Stimulated activated CD8-positive, alpha-beta memory T cell treated with anti-CD3 and anti-CD28 coated beads, Interleukin-4, amount 100 ng/mL, for 4 hours (primary cell): ENCODE results near the gene SLC35E1.
"Not testable (repeated sequence)": the region's sequence is repeated elsewhere in the genome, so short reads cannot be mapped to it uniquely, and the experiment has no call there.

ENCODE experiments used
- DNase-seq, 2 donors: peaks; one replicate each; pipeline ENCODE4 v3.0.0-alpha.2; 2020; ENCODE audit warnings: low read depth in 2 of 2, low spot score in 1 of 2

SLC35E1 gene

GRCh38 chr19:16524991-16525734 lies 47.1 kb downstream of the SLC35E1 start:
- DNase-seq, result no peak

DNA sequence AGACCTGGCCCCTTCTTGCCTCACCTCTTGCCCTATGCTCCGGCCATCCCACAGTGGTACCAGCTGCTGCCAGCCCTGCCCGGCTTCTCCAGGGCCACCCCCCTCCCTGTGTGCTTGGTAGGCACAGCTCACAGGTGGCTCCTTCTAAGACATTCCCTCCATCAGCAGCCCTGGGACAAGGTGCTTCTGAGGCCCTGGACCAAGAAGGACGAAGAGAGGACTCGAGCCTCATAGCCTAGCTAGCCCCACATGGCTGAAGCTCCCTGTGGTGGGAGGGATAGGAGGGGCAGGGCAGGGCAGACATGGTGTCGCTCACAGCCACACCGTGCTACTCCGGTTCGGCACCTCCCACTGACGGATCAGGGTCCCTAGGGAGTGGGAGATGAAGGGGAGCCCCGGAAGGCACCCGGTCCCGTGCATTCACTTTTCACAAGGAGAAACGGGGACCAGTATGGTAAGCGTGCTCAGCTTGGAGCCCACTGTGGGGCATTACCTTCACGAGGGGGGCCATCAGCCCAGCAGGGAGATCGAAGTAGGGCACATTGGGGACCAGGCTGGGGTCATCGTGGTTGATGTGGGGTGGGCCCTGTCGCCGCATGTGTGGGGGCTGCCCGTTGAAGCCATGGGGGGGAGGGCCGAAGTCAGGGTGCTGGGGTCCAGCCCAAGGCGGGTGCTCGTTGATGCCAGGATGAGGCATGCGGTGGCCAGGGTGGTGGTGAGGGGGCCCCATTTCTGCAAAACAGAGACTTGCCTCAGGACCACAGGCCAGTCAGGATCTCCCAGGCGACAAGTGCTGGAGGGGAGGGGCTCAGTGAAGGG lies 49.4 kb downstream of the SLC35E1 start:
- DNase-seq, result no peak

- no peak for DNase-seq
These were observed 50.4 kb downstream of the SLC35E1 start for GRCh38 chr19:16521715-16522289.

DNA sequence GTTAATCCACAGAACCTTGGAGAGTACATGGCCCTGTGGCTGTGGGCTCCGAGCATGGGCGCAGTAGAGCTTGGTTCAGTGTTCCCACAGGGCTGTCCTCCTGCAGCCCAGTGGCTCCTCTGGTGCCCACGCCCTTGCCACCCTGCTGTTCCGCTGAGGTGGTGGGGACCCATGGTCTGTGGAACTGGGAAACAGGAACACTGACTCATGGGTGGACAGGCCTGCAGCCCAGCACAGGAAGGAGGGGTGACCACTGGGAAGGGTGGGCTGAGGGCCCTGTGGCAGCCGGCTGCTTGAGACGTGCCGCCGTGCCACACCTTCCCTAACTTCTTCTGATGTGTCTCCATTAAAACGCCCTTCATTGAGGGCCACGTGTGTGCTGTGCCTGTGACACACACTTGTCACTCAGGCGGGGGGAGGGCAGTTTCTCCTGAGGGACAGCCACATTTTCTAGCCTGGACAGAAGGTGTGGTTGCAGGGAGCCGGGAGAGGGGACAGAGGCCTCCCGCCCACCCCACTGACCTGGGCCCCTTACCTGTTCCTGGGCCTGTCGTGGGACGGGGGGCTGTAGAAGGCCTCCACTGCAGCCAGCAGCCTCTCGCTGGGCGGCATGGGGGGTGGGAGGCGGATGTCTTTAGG lies 51.1 kb downstream of the SLC35E1 start:
- no peak for DNase-seq

- DNase-seq, result no peak
These were observed 51.9 kb downstream of the SLC35E1 start for GRCh38 chr19:16520074-16520973.

DNA sequence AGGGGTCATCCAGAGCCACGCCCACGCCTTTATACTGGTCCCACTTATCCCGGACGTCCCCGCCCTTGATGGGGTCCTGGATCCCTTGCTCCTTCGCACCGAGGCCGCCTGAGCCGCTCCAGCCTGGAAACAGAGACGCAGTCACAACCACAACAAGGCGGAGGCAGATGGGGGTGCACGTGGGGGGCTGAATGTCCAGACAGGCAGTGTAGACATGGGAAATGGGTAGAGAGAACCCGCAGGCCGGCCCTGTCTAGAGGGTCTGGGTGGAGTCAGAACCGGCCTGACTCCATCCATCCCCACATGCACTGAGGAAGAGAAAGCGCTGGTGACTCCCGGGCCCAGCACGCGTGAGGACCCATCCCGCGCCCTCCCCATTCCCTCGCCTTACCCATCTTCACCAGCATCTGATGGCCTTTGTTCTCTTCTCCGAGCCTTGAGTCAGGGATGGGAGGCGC lies 53.0 kb downstream of the SLC35E1 start:
- no peak for DNase-seq

DNA sequence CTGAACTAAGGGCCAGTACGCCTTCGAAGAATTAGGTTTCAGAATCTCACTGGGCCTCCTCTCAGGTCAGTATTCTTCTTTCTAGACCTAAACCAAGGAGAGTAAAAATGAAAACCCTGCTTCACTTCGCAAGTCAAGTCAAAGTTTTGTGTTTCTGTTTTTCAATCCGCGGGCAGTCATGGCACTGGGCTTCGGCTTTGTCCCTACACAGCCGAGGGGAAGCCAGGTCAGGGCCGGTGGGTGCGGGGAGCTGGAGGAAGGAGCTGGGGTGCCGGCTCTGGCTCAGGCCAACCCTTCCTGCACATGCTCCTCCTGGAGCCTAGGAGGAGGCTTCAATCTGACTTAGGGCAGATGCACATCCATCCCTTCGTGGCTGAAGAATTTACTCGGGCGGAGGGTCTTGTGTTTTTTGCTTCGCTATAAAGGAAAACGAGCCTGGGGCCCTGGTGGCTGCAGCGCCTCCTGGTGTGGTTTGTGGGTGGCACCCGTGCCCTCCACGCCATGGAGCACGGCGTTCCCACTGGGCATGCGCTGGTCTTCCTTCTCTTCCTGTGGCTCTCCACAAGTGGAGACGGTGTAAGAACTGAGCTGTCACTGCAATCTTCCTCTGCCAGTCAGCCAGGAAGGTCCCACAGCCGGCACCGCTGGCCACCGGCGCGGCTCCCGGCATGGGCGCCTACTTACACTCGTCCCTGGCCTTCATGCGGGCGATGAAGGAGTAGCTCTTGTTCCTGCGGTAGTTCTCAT lies 53.6 kb downstream of the SLC35E1 start:
- DNase-seq, result no peak

DNA sequence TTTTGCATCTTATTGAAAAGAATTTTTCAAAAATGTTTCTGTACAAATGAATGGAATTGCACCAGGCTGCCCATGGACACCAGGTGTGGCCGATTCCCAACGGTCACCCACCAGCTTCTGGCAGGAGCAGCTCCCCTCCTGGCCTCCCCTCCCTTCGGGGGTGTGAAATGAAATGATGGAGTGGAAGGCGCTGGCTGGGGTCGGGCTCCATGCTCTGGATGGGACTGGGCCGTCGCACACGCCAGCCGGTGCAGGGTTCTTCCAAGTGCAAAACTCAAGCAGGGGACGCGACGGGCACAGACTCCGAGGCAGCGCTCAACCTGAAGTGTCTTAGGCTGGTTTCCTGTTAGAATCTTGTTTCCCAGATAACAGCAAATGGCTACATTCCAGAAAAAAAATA lies 54.2 kb downstream of the SLC35E1 start:
- no peak for DNase-seq

DNA sequence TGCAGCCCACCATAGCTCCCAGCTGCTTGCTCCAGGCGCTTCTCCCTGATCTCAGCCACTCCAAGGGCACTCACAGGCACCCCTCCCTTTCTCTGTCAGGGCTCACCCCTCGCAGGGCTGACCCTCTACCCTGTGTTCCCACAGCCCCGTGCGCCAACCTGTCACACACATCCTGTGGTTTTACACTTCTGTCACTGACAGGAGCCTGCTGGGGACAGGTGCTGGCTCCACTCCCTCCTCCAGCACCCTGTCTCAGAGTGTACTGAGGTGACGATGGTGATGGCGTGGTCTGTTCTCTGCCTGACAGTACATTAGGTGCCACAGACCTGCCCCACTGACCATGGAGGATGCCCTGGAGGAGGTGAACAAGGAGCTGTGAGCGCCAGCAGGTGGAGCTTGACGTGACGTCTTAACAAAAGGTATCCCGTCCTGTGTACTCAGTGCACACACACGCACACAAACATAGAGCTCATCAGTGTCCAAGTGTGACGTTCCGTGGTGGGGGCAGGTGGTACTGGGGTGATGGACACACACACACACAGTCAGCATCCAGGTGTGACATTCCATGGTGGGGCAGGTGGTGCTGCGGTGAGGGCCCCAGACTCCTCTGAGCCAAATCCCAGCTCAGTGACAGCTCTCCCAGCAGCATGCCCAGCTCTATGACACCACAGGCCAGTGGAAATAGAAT lies 55.1 kb downstream of the SLC35E1 start:
- DNase-seq, result no peak

DNA sequence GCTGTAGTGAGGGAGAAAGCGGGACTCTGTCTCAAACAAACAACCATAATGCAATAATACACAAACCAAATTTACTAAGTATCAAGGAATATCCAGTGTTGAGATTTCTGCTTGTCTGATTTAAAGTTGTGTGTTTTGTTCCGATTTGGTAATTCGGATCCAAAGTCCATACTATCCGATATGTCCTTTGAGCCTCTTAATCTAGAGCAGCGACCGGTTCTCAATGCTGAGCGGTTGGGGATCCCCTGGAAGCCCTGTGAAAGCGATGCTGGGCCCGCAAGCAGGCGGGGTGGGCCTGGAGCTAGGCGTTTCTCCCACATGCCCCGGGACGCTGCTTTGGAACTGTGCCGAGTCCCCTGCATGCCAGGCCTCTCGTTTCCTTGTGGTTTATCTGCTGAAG lies 55.8 kb downstream of the SLC35E1 start:
- DNase-seq, result no peak

DNA sequence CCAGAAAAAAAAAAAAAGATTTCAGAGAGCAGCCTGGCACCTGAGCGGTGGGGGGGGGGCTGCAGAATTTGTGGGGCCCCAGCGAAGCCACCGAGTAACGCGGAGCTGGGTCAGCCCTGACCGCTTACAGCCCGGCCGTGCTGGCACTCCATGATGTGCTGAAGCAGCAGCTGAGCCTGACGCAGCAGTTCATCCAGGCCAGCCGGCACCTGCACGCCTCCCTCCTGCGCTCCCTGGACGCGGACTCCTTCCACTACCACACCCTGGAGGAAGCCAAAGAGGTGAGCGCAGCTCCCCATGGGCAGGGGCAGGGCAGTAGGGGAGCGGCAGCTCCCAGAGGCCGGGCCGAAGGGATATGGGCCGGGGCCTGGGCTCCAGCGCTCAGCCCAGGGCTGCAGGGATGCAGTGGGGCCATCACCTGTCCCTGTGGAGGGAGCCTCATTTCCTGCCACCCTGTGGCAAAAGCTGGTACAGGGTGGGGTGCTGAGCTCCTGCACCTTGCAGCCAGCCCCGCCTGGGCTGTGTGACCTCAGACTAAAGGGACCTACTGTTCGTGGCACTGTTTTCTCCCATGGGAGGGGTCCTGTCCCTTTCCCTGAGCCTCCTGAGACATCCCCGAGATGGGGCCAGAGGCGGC lies 57.7 kb downstream of the SLC35E1 start:
- DNase-seq, result no peak

GRCh38 chr19:16512611-16513010 lies 59.6 kb downstream of the SLC35E1 start:
- DNase-seq, result not testable (repeated sequence)

GRCh38 chr19:16509141-16510061 lies 62.8 kb downstream of the SLC35E1 start:
- DNase-seq, result no peak

GRCh38 chr19:16508546-16508945 lies 63.7 kb downstream of the SLC35E1 start:
- DNase-seq, result no peak

DNA sequence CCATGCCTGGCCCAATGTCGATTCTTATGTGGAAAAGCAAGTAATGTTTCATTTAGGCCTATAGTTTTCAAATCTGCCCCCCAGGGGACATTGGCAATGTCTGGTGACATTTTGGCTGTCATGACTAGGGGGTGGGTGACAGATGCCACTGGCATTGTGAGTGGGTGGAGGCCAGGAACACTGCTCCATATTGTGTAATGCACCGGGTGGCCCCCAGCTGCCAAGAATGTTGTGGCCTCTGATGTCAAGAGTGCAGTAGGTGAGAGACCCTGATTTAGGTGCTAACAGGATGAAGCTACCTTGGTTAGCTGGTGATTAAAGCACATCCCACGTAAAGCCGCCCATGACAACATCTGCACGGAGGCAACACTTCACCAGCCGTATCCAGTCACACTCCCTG lies 65.3 kb downstream of the SLC35E1 start:
- no peak for DNase-seq

GRCh38 chr19:16506161-16506560 lies 66.1 kb downstream of the SLC35E1 start:
- not testable (repeated sequence) for DNase-seq

GRCh38 chr19:16504271-16504670 lies 67.9 kb downstream of the SLC35E1 start:
- no peak for DNase-seq
